Measurements from ENCODE around the gene NUP62CL.
"Not testable (repeated sequence)": the region's sequence is repeated elsewhere in the genome, so short reads cannot be mapped to it uniquely, and the experiment has no call there.

The NUP62CL gene

GRCh38 chrX:107199491-107199890 lies 6.7 kb downstream of the NUP62CL start:
- H3F3A ChIP-seq (ENCODE audit: control insufficient read depth, insufficient read depth), result no peaks in the 10 kb centered on the region
- no peak overlapping the region for H3K4me2 ChIP-seq (ENCODE audit: low read length)
- no peak overlapping the region for H3K27ac ChIP-seq (ENCODE audit: low read depth, low read length)
- no peaks in the 10 kb centered on the region for H3K9me3 ChIP-seq (ENCODE audit: control insufficient read depth, insufficient read depth, low read length)
- H3K9me2 ChIP-seq (replicated peaks; ENCODE audit: control insufficient read depth, low read length), result no peaks in the 10 kb centered on the region
- TF ChIP-seq EZH2phosphoT487 (IDR thresholded peaks at IDR 0.05; ENCODE audit: borderline replicate concordance, low read length) (no peak), CTCF (IDR thresholded peaks at IDR 0.05; ENCODE audit: low read depth, low read length, poor library complexity, severe bottlenecking) (no peak)
- H3K4me3 ChIP-seq (ENCODE audit: low read length), result no peak overlapping the region
- H4K20me1 ChIP-seq (ENCODE audit: control insufficient read depth, insufficient read depth, low read depth, low read length), result no peaks in the 10 kb centered on the region
- H3K27me3 ChIP-seq (ENCODE audit: control insufficient read depth, low read length), result no peaks in the 10 kb centered on the region
- no peaks in the 10 kb centered on the region for H3K36me3 ChIP-seq (ENCODE audit: control insufficient read depth, low read length)
- peaks cover 4% of the 10 kb centered on the region for H3K79me2 ChIP-seq (ENCODE audit: control insufficient read depth, low read length)
- 0 out of 2 replicates have a peak, but pooled peaks cover 3% of the 10 kb centered on the region for H3K4me1 ChIP-seq (ENCODE audit: control insufficient read depth, low read length)

GRCh38 chrX:107198074-107198473 lies 8.2 kb downstream of the NUP62CL start:
- H3K27me3 ChIP-seq (ENCODE audit: control insufficient read depth, low read length); H3K4me3 ChIP-seq (ENCODE audit: low read length): not testable (repeated sequence)

GRCh38 chrX:107197319-107197718 lies 8.9 kb downstream of the NUP62CL start:
- Histone ChIP-seq H3F3A (ENCODE audit: control insufficient read depth, insufficient read depth) (no peaks in the 10 kb centered on the region), H4K20me1 (ENCODE audit: control insufficient read depth, insufficient read depth, low read depth, low read length) (no peaks in the 10 kb centered on the region), H3K4me3 (ENCODE audit: low read length) (no peak overlapping the region), H3K79me2 (ENCODE audit: control insufficient read depth, low read length) (no peaks in the 10 kb centered on the region), H3K9me2 (replicated peaks; ENCODE audit: control insufficient read depth, low read length) (no peaks in the 10 kb centered on the region), H3K27me3 (ENCODE audit: control insufficient read depth, low read length) (no peaks in the 10 kb centered on the region), H3K27ac (ENCODE audit: low read depth, low read length) (no peak overlapping the region), H3K36me3 (ENCODE audit: control insufficient read depth, low read length) (no peaks in the 10 kb centered on the region), H3K4me1 (ENCODE audit: control insufficient read depth, low read length) (no peaks in the 10 kb centered on the region), H3K9me3 (ENCODE audit: control insufficient read depth, insufficient read depth, low read length) (no peaks in the 10 kb centered on the region), H3K4me2 (ENCODE audit: low read length) (no peak overlapping the region)
- TF ChIP-seq CTCF (IDR thresholded peaks at IDR 0.05; ENCODE audit: low read depth, low read length, poor library complexity, severe bottlenecking) (no peak), EZH2phosphoT487 (IDR thresholded peaks at IDR 0.05; ENCODE audit: borderline replicate concordance, low read length) (no peak)

More at GRCh38 chrX:107198074-107198473, 8.2 kb downstream of the NUP62CL start:
- not testable (repeated sequence) for H3K36me3 ChIP-seq (ENCODE audit: control insufficient read depth, low read length); H3K79me2 ChIP-seq (ENCODE audit: control insufficient read depth, low read length); H3K4me1 ChIP-seq (ENCODE audit: control insufficient read depth, low read length); H3K27ac ChIP-seq (ENCODE audit: low read depth, low read length); H3F3A ChIP-seq (ENCODE audit: control insufficient read depth, insufficient read depth); H3K9me3 ChIP-seq (ENCODE audit: control insufficient read depth, insufficient read depth, low read length); H4K20me1 ChIP-seq (ENCODE audit: control insufficient read depth, insufficient read depth, low read depth, low read length); H3K9me2 ChIP-seq (replicated peaks; ENCODE audit: control insufficient read depth, low read length); H3K4me2 ChIP-seq (ENCODE audit: low read length)

- TF ChIP-seq CTCF (IDR thresholded peaks at IDR 0.05; ENCODE audit: low read depth, low read length, poor library complexity, severe bottlenecking) (no peak), EZH2phosphoT487 (IDR thresholded peaks at IDR 0.05; ENCODE audit: borderline replicate concordance, low read length) (no peak)
- no peaks in the 10 kb centered on the region for H3F3A ChIP-seq (ENCODE audit: control insufficient read depth, insufficient read depth)
These were observed 34.7 kb downstream of the NUP62CL start for GRCh38 chrX:107171369-107172102.

More at GRCh38 chrX:107171369-107172102, 34.7 kb downstream of the NUP62CL start:
- H3K27me3 ChIP-seq (ENCODE audit: control insufficient read depth, low read length), result no peaks in the 10 kb centered on the region
- no peaks in the 10 kb centered on the region for H3K36me3 ChIP-seq (ENCODE audit: control insufficient read depth, low read length)
- H3K9me3 ChIP-seq (ENCODE audit: control insufficient read depth, insufficient read depth, low read length), result no peaks in the 10 kb centered on the region
- H3K4me1 ChIP-seq (ENCODE audit: control insufficient read depth, low read length), result no peaks in the 10 kb centered on the region
- no peak overlapping the region for H3K27ac ChIP-seq (ENCODE audit: low read depth, low read length)
- no peak overlapping the region for H3K4me3 ChIP-seq (ENCODE audit: low read length)
- H3K79me2 ChIP-seq (ENCODE audit: control insufficient read depth, low read length), result no peaks in the 10 kb centered on the region
- H3K4me2 ChIP-seq (ENCODE audit: low read length), result no peak overlapping the region
- no peaks in the 10 kb centered on the region for H4K20me1 ChIP-seq (ENCODE audit: control insufficient read depth, insufficient read depth, low read depth, low read length)
- no peaks in the 10 kb centered on the region for H3K9me2 ChIP-seq (replicated peaks; ENCODE audit: control insufficient read depth, low read length)
